22Rv1 (cell line): ENCODE data around the gene NDOR1.

Experiments used
- ZFX ChIP-seq: fragments of 450-650 bp; IDR thresholded peaks from 2 replicates; pipeline ENCODE4 v1.6.1; 2017; ENCODE audit warnings: antibody characterized with exemption, borderline replicate concordance
- TF ChIP-seq, protein P1 (sequence below): fragments of 450-650 bp; IDR thresholded peaks from 2 replicates; pipeline ENCODE4 v1.5.1; 2017; ENCODE audit warnings: mild to moderate bottlenecking

DNA sequence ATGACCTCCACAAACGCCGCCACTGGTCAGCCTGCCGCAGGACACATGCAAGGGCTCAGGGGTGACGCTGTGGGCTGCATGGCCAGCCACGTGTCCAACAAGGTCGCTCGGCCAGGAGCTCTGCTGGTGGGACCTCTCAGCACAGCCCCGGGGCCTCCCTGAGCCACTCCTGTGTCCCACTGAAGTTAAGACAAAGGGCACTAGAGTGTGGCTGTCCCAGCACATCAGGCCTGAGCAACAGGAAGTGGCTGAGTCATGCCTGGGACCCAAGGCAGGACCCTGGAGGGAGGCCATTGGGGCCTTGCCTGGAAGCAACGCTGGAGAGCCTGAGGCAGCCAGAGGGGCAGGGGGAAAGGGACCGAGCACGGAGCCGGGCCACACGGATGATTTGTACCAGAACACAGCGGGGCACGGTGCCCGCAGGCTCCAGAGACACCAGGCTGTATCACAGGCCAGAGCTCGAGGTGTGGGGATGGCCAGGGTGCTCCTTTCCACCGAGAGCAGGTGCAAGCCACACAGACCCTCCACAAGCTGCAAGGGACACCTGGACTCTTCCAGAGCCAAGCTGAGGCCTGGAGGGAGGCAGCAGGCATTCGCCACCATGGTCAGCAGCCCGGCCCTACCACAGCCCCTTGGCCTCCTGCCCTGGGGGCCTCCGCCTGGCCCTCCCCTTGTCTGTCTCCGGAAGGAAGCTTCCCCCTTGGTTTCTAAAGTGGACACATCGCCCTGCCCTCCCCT lies 27.1 kb upstream of the NDOR1 start:
- TF ChIP-seq, protein P1, sequence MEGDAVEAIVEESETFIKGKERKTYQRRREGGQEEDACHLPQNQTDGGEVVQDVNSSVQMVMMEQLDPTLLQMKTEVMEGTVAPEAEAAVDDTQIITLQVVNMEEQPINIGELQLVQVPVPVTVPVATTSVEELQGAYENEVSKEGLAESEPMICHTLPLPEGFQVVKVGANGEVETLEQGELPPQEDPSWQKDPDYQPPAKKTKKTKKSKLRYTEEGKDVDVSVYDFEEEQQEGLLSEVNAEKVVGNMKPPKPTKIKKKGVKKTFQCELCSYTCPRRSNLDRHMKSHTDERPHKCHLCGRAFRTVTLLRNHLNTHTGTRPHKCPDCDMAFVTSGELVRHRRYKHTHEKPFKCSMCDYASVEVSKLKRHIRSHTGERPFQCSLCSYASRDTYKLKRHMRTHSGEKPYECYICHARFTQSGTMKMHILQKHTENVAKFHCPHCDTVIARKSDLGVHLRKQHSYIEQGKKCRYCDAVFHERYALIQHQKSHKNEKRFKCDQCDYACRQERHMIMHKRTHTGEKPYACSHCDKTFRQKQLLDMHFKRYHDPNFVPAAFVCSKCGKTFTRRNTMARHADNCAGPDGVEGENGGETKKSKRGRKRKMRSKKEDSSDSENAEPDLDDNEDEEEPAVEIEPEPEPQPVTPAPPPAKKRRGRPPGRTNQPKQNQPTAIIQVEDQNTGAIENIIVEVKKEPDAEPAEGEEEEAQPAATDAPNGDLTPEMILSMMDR, result no peak
- no peak for TF ChIP-seq ZFX
